ENCODE data around the gene SPI1. TPM values are rescaled to one million over a fixed set of nuclear protein-coding genes. Genes with fewer than 3 reads are reported as not detected.
A peak's percentile ranks its signal among the peaks of the same experiment; 100 is the strongest.

The SPI1 gene
- total RNA-seq, 1 experiment from 2014 or later: not detected

- DNase-seq (ENCODE audit: low spot score): no peak
Measured at GRCh38 chr11:47358731-47359051, 19.7 kb downstream of the SPI1 start.

- no peak for DNase-seq (ENCODE audit: low spot score)
Measured at GRCh38 chr11:47357985-47358730, 20.2 kb downstream of the SPI1 start.

- no peak for DNase-seq (ENCODE audit: low spot score)
Measured at GRCh38 chr11:47356998-47357329, 21.4 kb downstream of the SPI1 start.

GRCh38 chr11:47356129-47356997 is 22.0 kb downstream of the SPI1 start:
- no peak for DNase-seq (ENCODE audit: low spot score)

GRCh38 chr11:47355283-47356128 is 22.8 kb downstream of the SPI1 start:
- DNase-seq (ENCODE audit: low spot score): peak; percentile 97

- no peak for DNase-seq (ENCODE audit: low spot score)
Measured at GRCh38 chr11:47354913-47355282, 23.4 kb downstream of the SPI1 start.

- no peak for DNase-seq (ENCODE audit: low spot score)
Measured at GRCh38 chr11:47353978-47354774, 24.2 kb downstream of the SPI1 start.

- DNase-seq (ENCODE audit: low spot score): no peak
Measured at GRCh38 chr11:47352556-47352955, 25.8 kb downstream of the SPI1 start, which contains the start of gene MYBPC3. MYBPC3 (minus strand) TSS chr11:47352702; CDS start chr11:47352647, 55 bp downstream.

- DNase-seq (ENCODE audit: low spot score): no peak
Measured at GRCh38 chr11:47351156-47352126, 26.9 kb downstream of the SPI1 start.

GRCh38 chr11:47350315-47350714 is 28.0 kb downstream of the SPI1 start:
- DNase-seq (ENCODE audit: low spot score): no peak

GRCh38 chr11:47349521-47350095 is 28.7 kb downstream of the SPI1 start:
- no peak for DNase-seq (ENCODE audit: low spot score)

GRCh38 chr11:47348859-47349258 is 29.5 kb downstream of the SPI1 start:
- peak; percentile 77 for DNase-seq (ENCODE audit: low spot score)

GRCh38 chr11:47348131-47348802 is 30.1 kb downstream of the SPI1 start:
- no peak for DNase-seq (ENCODE audit: low spot score)

GRCh38 chr11:47347137-47347536 is 31.2 kb downstream of the SPI1 start:
- DNase-seq (ENCODE audit: low spot score): no peak

GRCh38 chr11:47345890-47346563 is 32.3 kb downstream of the SPI1 start:
- DNase-seq (ENCODE audit: low spot score): no peak

GRCh38 chr11:47342854-47343253 is 35.5 kb downstream of the SPI1 start:
- no peak for DNase-seq (ENCODE audit: low spot score)

- no peak for DNase-seq (ENCODE audit: low spot score)
Measured at GRCh38 chr11:47342036-47342803, 36.1 kb downstream of the SPI1 start.

Data from HT-29 (cell line).